Parathyroid adenoma (tissue), 2 donors: ENCODE results near the gene CAMKMT.
A peak's percentile ranks its signal among the peaks of the same experiment; 100 is the strongest.

Experiments
- H2AFZ ChIP-seq: fragments of 300-600 bp; sonication (generic); one replicate; pipeline ENCODE4 v1.7.0; 2017; ENCODE audit warnings: antibody characterized with exemption, mild to moderate bottlenecking
- H3K27ac ChIP-seq: fragments of 300-600 bp; sonication (generic); one replicate; pipeline ENCODE4 v1.7.0; 2017
- H3K27me3 ChIP-seq: fragments of 300-600 bp; sonication (generic); one replicate; pipeline ENCODE4 v1.7.0; 2017; ENCODE audit warnings: low read length; ENCODE audit not compliant: control insufficient read depth, insufficient read depth
- H3K36me3 ChIP-seq: fragments of 300-600 bp; sonication (generic); one replicate; pipeline ENCODE4 v1.7.0; 2017; ENCODE audit warnings: low read length; ENCODE audit not compliant: control insufficient read depth, insufficient read depth
- H3K4me1 ChIP-seq: fragments of 300-600 bp; sonication (generic); one replicate; pipeline ENCODE4 v1.7.0; 2017; ENCODE audit warnings: control low read depth
- H3K4me2 ChIP-seq: fragments of 300-600 bp; sonication (generic); one replicate; pipeline ENCODE4 v1.7.0; 2017; ENCODE audit warnings: low read length
- H3K4me3 ChIP-seq: fragments of 300-600 bp; sonication (generic); one replicate; pipeline ENCODE4 v1.7.0; 2017; ENCODE audit warnings: low read depth, low read length
- H3K79me2 ChIP-seq: fragments of 300-600 bp; sonication (generic); one replicate; pipeline ENCODE4 v1.7.0; 2017; ENCODE audit warnings: control low read depth
- H3K9ac ChIP-seq: fragments of 300-600 bp; sonication (generic); one replicate; pipeline ENCODE4 v1.7.0; 2017; ENCODE audit warnings: mild to moderate bottlenecking
- H3K9me3 ChIP-seq: fragments of 300-600 bp; sonication (generic); one replicate; pipeline ENCODE4 v1.7.0; 2017; ENCODE audit warnings: low read length; ENCODE audit not compliant: control insufficient read depth
- CTCF ChIP-seq: fragments of 300-600 bp; sonication (generic); IDR thresholded peaks from one replicate; pipeline ENCODE4 v1.7.0; 2017; ENCODE audit warnings: antibody characterized with exemption, mild to moderate bottlenecking
- donor health status: primary hyperparathyroidism.

The CAMKMT gene

GRCh38 chr2:44674473-44675284, 312.9 kb downstream of the CAMKMT start:
- no peaks in the 10 kb centered on the region for H3K27me3 ChIP-seq
- H3K36me3 ChIP-seq: no peaks in the 10 kb centered on the region
- no peak overlapping the region for H3K27ac ChIP-seq
- no peak overlapping the region for H2AFZ ChIP-seq
- H3K4me1 ChIP-seq: peaks cover 4% of the 10 kb centered on the region
- H3K4me2 ChIP-seq: peak overlapping the region; percentile 15
- H3K9me3 ChIP-seq: no peaks in the 10 kb centered on the region
- no peak overlapping the region for H3K9ac ChIP-seq
- H3K4me3 ChIP-seq: no peak overlapping the region
- H3K79me2 ChIP-seq: no peaks in the 10 kb centered on the region
- no peak for TF ChIP-seq CTCF

- Histone ChIP-seq H3K27me3 (no peaks in the 10 kb centered on the region), H2AFZ (no peak overlapping the region), H3K4me3 (no peak overlapping the region), H3K27ac (no peak overlapping the region), H3K4me1 (peaks cover 4% of the 10 kb centered on the region), H3K4me2 (no peak overlapping the region), H3K36me3 (no peaks in the 10 kb centered on the region), H3K9ac (no peak overlapping the region), H3K9me3 (no peaks in the 10 kb centered on the region), H3K79me2 (no peaks in the 10 kb centered on the region)
- TF ChIP-seq CTCF: no peak
Observed at GRCh38 chr2:44676379-44676778, 314.6 kb downstream of the CAMKMT start.

DNA sequence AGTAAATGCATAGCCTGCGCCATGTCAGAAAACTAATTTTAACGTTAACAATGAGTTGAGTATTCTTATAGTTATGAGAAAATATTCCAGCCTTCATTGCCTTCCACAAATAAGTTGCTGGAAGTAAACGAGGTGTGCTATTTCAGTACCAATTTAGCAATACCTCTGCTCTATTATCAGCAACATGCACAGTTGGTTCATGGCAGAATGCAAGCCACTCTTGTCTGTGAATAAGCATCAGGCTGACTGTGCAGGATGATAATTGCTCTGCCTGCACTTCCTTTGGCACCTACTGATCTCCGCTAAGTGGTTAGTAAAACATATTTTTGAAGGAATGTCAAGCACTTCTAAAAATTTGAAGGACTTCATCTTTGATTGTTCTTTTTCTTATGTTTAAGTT, 317.8 kb downstream of the CAMKMT start:
- no peaks in the 10 kb centered on the region for H3K79me2 ChIP-seq
- no peaks in the 10 kb centered on the region for H3K9me3 ChIP-seq
- H3K27me3 ChIP-seq: no peaks in the 10 kb centered on the region
- H3K27ac ChIP-seq: no peak overlapping the region
- no peak overlapping the region for H3K4me2 ChIP-seq
- no peak overlapping the region for H3K9ac ChIP-seq
- no peaks in the 10 kb centered on the region for H3K4me1 ChIP-seq
- H3K4me3 ChIP-seq: no peak overlapping the region
- no peak for TF ChIP-seq CTCF
- no peak overlapping the region for H2AFZ ChIP-seq
- no peaks in the 10 kb centered on the region for H3K36me3 ChIP-seq

GRCh38 chr2:44679990-44680389, 318.2 kb downstream of the CAMKMT start:
- H3K4me3 ChIP-seq: no peak overlapping the region
- no peak overlapping the region for H3K9ac ChIP-seq
- no peak overlapping the region for H3K4me2 ChIP-seq
- H2AFZ ChIP-seq: no peak overlapping the region
- H3K4me1 ChIP-seq: no peaks in the 10 kb centered on the region
- no peaks in the 10 kb centered on the region for H3K9me3 ChIP-seq
- no peak overlapping the region for H3K27ac ChIP-seq
- no peaks in the 10 kb centered on the region for H3K36me3 ChIP-seq
- no peaks in the 10 kb centered on the region for H3K79me2 ChIP-seq
- no peaks in the 10 kb centered on the region for H3K27me3 ChIP-seq
- TF ChIP-seq CTCF: no peak

- TF ChIP-seq CTCF: no peak
- Histone ChIP-seq H3K9me3 (no peaks in the 10 kb centered on the region), H3K4me2 (no peak overlapping the region), H3K36me3 (no peaks in the 10 kb centered on the region), H3K79me2 (no peaks in the 10 kb centered on the region), H3K9ac (no peak overlapping the region), H3K27ac (no peak overlapping the region), H3K27me3 (no peaks in the 10 kb centered on the region), H3K4me1 (no peaks in the 10 kb centered on the region), H3K4me3 (no peak overlapping the region), H2AFZ (no peak overlapping the region)
Observed at GRCh38 chr2:44680424-44680971, 318.8 kb downstream of the CAMKMT start.
